Lung (tissue), 12 donors: ENCODE measurements around the gene CTSZ. TPM values are rescaled to one million over a fixed set of nuclear protein-coding genes. Genes with fewer than 3 reads are reported as not detected.
"Not testable (repeated sequence)": the region's sequence is repeated elsewhere in the genome, so short reads cannot be mapped to it uniquely, and the experiment has no call there.

Experiments
- ATAC-seq: fragments of 200-7000 bp; cut with Tn5 transposase; one replicate; pipeline ENCODE4 v1.9.1; 2020; ENCODE audit warnings: moderate number of reproducible peaks; ENCODE audit not compliant: insufficient read depth, low FRiP score
- DNase-seq, 3 donors: peaks; one replicate each; pipeline ENCODE4 v3.0.0-alpha.2; 2013 to 2017
- H3K27ac ChIP-seq, 2 donors: one replicate each; pipeline ENCODE4 v1.5.1; 2013; ENCODE audit warnings: mild to moderate bottlenecking in 2 of 2, moderate library complexity in 2 of 2, control low read depth in 1 of 2, inconsistent platforms in 1 of 2, low read depth in 1 of 2, low read length in 1 of 2
- H3K27me3 ChIP-seq, 3 donors: one replicate each; pipeline ENCODE4 v1.5.1; 2013; ENCODE audit warnings: low read length in 2 of 3; ENCODE audit not compliant: control insufficient read depth in 3 of 3, insufficient read depth in 3 of 3
- H3K36me3 ChIP-seq, 4 donors: one replicate each; pipeline ENCODE4 v1.5.1; 2013; ENCODE audit warnings: low read length in 4 of 4, mild to moderate bottlenecking in 1 of 4, moderate library complexity in 1 of 4; ENCODE audit not compliant: control insufficient read depth in 4 of 4, insufficient read depth in 4 of 4
- H3K4me1 ChIP-seq, 5 donors: one replicate each; pipeline ENCODE4 v1.5.1; 2013; ENCODE audit warnings: low read length in 5 of 5, mild to moderate bottlenecking in 2 of 5, moderate library complexity in 1 of 5; ENCODE audit not compliant: control insufficient read depth in 5 of 5, insufficient read depth in 5 of 5
- H3K4me3 ChIP-seq: one replicate; pipeline ENCODE4 v1.5.1; 2013; ENCODE audit warnings: mild to moderate bottlenecking, control low read depth, moderate library complexity
- H3K9ac ChIP-seq, 2 donors: one replicate each; pipeline ENCODE4 v1.5.1; 2013; ENCODE audit warnings: low read length in 2 of 2, control low read depth in 1 of 2; ENCODE audit not compliant: insufficient read depth in 1 of 2
- H3K9me3 ChIP-seq, 4 donors: one replicate each; pipeline ENCODE4 v1.5.1; 2013; ENCODE audit warnings: low read length in 3 of 4, mild to moderate bottlenecking in 1 of 4, moderate library complexity in 1 of 4; ENCODE audit not compliant: control insufficient read depth in 4 of 4, insufficient read depth in 3 of 4
- WGBS, 2 donors: extraction: QIAGEN DNeasy Blood & Tissue Kit; methylation state at CpG; one replicate each; pipeline ENCODE4 v1.1.7; 2013; 5-methylcytosine and 5-hydroxymethylcytosine counted together
- polyA plus RNA-seq, 2 donors: library from polyadenylated mRNA; stranded (reverse); fragments of 200-250 nt; gene quantifications; one replicate each; pipeline ENCODE4 v1.2.1, GENCODE V29; 2013
- total RNA-seq, 2 donors: library from RNA; depleted of rRNA in 1 of 2; stranded (reverse); fragments of >200 nt in 1 of 2; gene quantifications; one replicate each; pipeline ENCODE4 v1.2.1, GENCODE V29; 2014 to 2021
- TF ChIP-seq, protein P1 (sequence below): IDR thresholded peaks from 2 replicates; pipeline ENCODE4 v1.5.1; 2012; ENCODE audit warnings: mild to moderate bottlenecking; ENCODE audit errors: control extremely low read depth, extremely low read depth
- donor health status: control.
- donor health status: control.
- donor health status: Bipolar disorder and iron deficiency.
- donor health status: healthy.
- donor health status: DM: yes; HTN: yes; CAD: no.

CTSZ gene
- total and polyA plus RNA-seq, 4 donors: 105 to 558 (median 291) TPM

DNA sequence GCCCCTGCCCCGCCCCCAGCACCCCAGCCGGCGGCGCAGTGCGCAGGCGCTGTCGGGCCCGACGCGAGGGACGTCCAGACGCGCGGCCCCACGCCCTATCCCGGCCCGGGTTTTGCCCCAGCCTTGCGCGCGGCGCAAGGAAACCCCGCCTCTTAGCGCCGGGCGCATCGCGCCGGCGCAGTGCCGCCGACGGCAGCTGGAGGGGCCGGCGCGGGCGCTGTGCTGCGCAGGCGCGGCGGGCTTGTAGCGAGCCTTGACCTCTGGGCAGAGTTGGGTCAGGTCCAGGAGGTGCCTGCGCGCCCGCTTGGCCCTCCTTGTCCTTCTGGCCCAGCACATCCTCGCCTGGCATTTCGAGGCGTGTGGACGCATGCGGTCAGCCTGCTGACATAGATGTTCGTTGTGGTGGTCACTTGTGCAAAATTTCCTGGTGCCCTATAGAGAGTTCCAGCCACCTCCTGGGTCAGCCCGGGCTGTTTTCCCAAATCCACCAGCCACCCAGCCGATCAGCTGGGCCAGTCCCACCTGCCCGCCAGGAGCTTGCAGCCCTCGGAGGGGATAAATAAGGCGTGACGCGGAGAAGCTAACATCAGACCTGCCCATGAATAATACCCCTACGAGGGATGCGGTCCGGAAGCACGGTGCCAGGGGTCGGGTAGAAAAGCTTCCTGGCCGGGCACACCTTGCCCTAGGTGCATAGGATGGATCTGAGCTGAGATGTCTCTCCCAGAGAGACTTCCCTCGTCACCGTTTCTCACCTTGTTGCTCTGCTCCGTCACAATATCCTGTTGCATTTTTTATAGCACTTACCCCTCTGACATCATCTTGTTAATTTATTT is 36.0 kb upstream of the CTSZ start:
- Histone ChIP-seq H3K9ac (peak overlapping the region in 1 of 2 donors; percentile 50), H3K36me3 (peaks cover 0 to 3% (median under 1%) of the 10 kb centered on the region in 4 donors), H3K27ac (peak overlapping the region in 1 of 2 donors; percentile 88), H3K4me1 (peaks cover 0 to 14% (median 11%) of the 10 kb centered on the region in 5 donors), H3K27me3 (peaks cover 0 to under 1% (median 0%) of the 10 kb centered on the region in 3 donors), H3K9me3 (no peaks in the 10 kb centered on the region), H3K4me3 (peak overlapping the region; percentile 85)
- WGBS, 2 donors: 15 to 17% methylated on average over 55 to 66 of the region's 66 CpGs
- ATAC-seq (peak; percentile 98), DNase-seq (peak; percentile 93 to 95 (median 93))
- TF ChIP-seq, protein P1, sequence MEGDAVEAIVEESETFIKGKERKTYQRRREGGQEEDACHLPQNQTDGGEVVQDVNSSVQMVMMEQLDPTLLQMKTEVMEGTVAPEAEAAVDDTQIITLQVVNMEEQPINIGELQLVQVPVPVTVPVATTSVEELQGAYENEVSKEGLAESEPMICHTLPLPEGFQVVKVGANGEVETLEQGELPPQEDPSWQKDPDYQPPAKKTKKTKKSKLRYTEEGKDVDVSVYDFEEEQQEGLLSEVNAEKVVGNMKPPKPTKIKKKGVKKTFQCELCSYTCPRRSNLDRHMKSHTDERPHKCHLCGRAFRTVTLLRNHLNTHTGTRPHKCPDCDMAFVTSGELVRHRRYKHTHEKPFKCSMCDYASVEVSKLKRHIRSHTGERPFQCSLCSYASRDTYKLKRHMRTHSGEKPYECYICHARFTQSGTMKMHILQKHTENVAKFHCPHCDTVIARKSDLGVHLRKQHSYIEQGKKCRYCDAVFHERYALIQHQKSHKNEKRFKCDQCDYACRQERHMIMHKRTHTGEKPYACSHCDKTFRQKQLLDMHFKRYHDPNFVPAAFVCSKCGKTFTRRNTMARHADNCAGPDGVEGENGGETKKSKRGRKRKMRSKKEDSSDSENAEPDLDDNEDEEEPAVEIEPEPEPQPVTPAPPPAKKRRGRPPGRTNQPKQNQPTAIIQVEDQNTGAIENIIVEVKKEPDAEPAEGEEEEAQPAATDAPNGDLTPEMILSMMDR: no peak

DNA sequence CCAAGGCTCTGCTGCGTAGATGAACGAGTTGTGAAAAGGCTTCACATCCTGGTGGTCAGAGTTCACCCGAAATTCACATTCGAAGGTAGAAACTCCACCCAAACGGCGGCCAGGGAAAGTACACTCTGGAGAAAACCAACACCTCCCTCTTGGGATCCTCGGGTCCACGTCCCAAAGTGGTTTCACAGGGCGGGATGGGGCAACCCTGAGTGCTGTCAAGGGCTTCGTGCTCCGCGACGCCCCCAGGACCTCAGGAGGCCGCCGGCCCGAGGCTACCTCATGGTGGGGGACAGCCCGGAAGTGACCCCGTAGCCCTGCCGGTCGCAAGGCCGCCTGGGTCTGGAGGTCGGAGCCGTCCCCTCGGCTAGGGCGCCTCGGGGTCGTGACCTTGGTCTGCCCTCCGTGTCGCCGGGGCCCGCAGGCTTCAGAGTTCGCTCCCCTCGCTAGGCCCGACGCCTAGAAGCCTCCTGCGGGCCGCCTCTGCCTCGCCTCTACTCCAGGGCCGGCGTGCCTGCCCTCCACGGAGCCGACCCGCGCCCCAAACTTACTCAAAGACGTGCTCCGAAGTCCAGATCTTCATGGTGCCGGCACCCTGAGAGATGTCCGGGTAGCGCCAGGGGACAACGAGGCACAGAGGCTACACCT is 35.2 kb upstream of the CTSZ start, which contains the start of gene PRELID3B:
Gene PRELID3B (minus strand): TSS at position 636 of the 645 bp plus-strand sequence. CDS start 56 bp downstream, at position 580.
- Histone ChIP-seq H3K27ac (peak within 1 kb of the TSS; percentile 71 to 88), H3K4me3 (peak within 1 kb of the TSS; percentile 85), H3K9me3 (no peaks in the 10 kb centered on the region), H3K9ac (peak within 1 kb of the TSS; percentile 50 to 56), H3K4me1 (peaks cover 0 to 14% (median 11%) of the 10 kb centered on the region in 5 donors), H3K27me3 (no peaks in the 10 kb centered on the region), H3K36me3 (peaks cover 0 to 7% (median 4%) of the 10 kb centered on the region in 4 donors)
- TF ChIP-seq, protein P1: no peak
- DNase-seq (peak; percentile 19 to 27 (median 19)), ATAC-seq (peak; percentile 35)
- 2% methylated on average over 50 of the region's 50 CpGs for WGBS, 2 donors

DNA sequence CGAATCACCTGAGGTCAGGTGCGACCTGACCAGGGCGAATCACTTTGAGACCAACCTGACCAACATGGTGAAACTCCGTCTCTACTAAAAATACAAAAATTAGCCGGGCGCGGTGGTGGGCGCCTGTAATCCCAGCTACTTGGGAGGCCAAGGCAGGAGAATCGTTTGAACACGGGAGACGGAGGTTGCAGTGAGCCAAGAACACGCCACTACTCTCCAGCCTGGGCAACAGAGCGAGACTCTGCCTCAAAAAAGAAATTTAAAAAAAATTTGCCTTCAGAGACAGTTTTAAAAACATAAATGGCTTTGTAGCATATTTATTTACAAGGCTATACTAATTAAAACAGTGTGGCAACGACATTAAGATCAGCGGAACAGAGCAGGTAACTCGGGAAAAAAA is 34.4 kb upstream of the CTSZ start:
- H3K27me3 ChIP-seq, H3K27ac ChIP-seq, H3K9ac ChIP-seq, H3K4me3 ChIP-seq, H3K9me3 ChIP-seq, H3K36me3 ChIP-seq, DNase-seq, ATAC-seq: not testable (repeated sequence)
- WGBS, 2 donors: 93 to 98% methylated on average over 16 of the region's 16 CpGs
- H3K4me1 ChIP-seq: peaks cover 0 to 14% (median 11%) of the 10 kb centered on the region in 5 donors

DNA sequence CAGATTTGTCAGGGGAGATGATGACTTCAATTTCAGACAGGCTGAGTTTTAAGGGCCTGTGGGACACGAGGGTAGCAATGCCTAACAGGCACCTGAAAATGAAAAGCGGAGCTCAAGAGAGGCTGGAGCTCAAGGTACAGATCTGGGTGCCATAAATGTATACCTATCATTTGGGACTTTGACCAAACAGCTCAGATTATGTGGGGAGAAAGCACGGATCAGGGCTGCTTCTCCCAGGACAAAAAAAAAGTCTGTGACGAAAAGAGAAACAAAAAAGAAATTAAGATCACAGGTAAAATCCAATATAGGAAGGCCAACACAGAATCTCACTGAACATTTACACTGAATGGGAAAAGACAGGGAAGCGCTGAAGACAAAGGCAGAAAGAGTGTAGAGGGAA is 33.6 kb upstream of the CTSZ start:
- Histone ChIP-seq H3K27me3 (no peaks in the 10 kb centered on the region), H3K4me3 (no peak overlapping the region)
- no peak for ATAC-seq

More for the DNA sequence above, 33.6 kb upstream of the CTSZ start:
- no peak for DNase-seq
- H3K4me1 ChIP-seq: peaks cover 0 to 14% (median 11%) of the 10 kb centered on the region in 5 donors
- H3K27ac ChIP-seq: no peak overlapping the region
- WGBS, 2 donors: 86 to 94% methylated on average over 5 of the region's 5 CpGs
- TF ChIP-seq, protein P1: no peak
- peaks cover 10 to 15% (median 11%) of the 10 kb centered on the region in 4 donors for H3K36me3 ChIP-seq
- H3K9ac ChIP-seq: no peak overlapping the region
- H3K9me3 ChIP-seq: no peaks in the 10 kb centered on the region
